Naive thymus-derived CD4-positive, alpha-beta T cell (primary cell): ENCODE results near the gene SLFN13. TPM values are rescaled to one million over a fixed set of nuclear protein-coding genes. Genes with fewer than 3 reads are reported as not detected.

ENCODE experiments used
- ATAC-seq: fragments of 150-1000 bp; cut with Tn5 transposase; 2 replicates; pipeline ENCODE4 v1.10.0; 2021; ENCODE audit warnings: mild to moderate bottlenecking, moderate library complexity
- CTCF ChIA-PET: fragments of 350-600 bp; sonication (Branson Sonifier 250); formaldehyde crosslinking; loops from one replicate; lab custom pipeline; 2021; ENCODE audit warnings: antibody characterized with exemption; lab: Charles Lee
- POLR2A ChIA-PET: fragments of 350-600 bp; sonication (Branson Sonifier 250); formaldehyde crosslinking; loops from one replicate; lab custom pipeline; 2021; ENCODE audit warnings: antibody characterized with exemption, inconsistent platforms; lab: Charles Lee
- DNase-seq, 9 donors: peaks; one replicate each; pipeline versions ENCODE4 v3.0.0 to v3.0.0-alpha.2; 2020 to 2022; ENCODE audit warnings: mixed read lengths in 1 of 9
- H3K27ac ChIP-seq: one replicate; pipeline ENCODE4 v1.7.0; 2013; ENCODE audit warnings: mild to moderate bottlenecking, low read depth, low read length, moderate library complexity
- H3K27me3 ChIP-seq, 2 donors: one replicate each; pipeline ENCODE4 v1.7.0; 2013; ENCODE audit warnings: low read length in 2 of 2, mild to moderate bottlenecking in 2 of 2, moderate library complexity in 2 of 2; ENCODE audit not compliant: control insufficient read depth in 2 of 2, insufficient read depth in 2 of 2
- H3K36me3 ChIP-seq, 3 experiments: 1 replicate in 2 of 3; 2 replicates in 1 of 3; pipeline ENCODE4 v1.7.0; 2013; ENCODE audit warnings: low read length in 3 of 3, mild to moderate bottlenecking in 3 of 3, moderate library complexity in 1 of 3; ENCODE audit not compliant: insufficient read depth in 3 of 3, control insufficient read depth in 2 of 3
- H3K4me1 ChIP-seq, 2 donors: one replicate each; pipeline ENCODE4 v1.7.0; 2013; ENCODE audit warnings: low read length in 2 of 2, mild to moderate bottlenecking in 2 of 2, moderate library complexity in 1 of 2; ENCODE audit not compliant: control insufficient read depth in 2 of 2, insufficient read depth in 2 of 2
- H3K4me3 ChIP-seq: 2 replicates; pipeline ENCODE4 v1.7.0; 2013; ENCODE audit warnings: mild to moderate bottlenecking, low read length
- H3K9me3 ChIP-seq, 3 experiments: 1 replicate in 2 of 3; 2 replicates in 1 of 3; pipeline ENCODE4 v1.7.0; 2013; ENCODE audit warnings: low read length in 3 of 3; ENCODE audit not compliant: control insufficient read depth in 2 of 3
- H3K27ac Mint-ChIP-seq, 9 donors: one replicate each; pipeline ENCODE4 v1.8.0; 2020 to 2022; ENCODE audit warnings: mixed read lengths in 9 of 9, mild to moderate bottlenecking in 8 of 9, moderate library complexity in 5 of 9, inconsistent platforms in 2 of 9
- H3K27me3 Mint-ChIP-seq, 5 donors: one replicate each; pipeline ENCODE4 v1.8.0; 2021 to 2022; ENCODE audit warnings: mixed read lengths in 5 of 5, mild to moderate bottlenecking in 1 of 5
- H3K36me3 Mint-ChIP-seq, 5 donors: one replicate each; pipeline ENCODE4 v1.8.0; 2020 to 2022; ENCODE audit warnings: mixed read lengths in 5 of 5, mild to moderate bottlenecking in 3 of 5, inconsistent platforms in 1 of 5
- H3K4me1 Mint-ChIP-seq, 7 donors: one replicate each; pipeline ENCODE4 v1.8.0; 2020 to 2022; ENCODE audit warnings: mixed read lengths in 7 of 7, mild to moderate bottlenecking in 3 of 7, inconsistent platforms in 1 of 7
- H3K4me3 Mint-ChIP-seq, 10 donors: one replicate each; pipeline ENCODE4 v1.8.0; 2020 to 2022; ENCODE audit warnings: mild to moderate bottlenecking in 10 of 10, mixed read lengths in 10 of 10, moderate library complexity in 6 of 10, inconsistent platforms in 2 of 10
- H3K9me3 Mint-ChIP-seq, 11 donors: one replicate each; pipeline ENCODE4 v1.8.0; 2020 to 2022; ENCODE audit warnings: mixed read lengths in 11 of 11, mild to moderate bottlenecking in 4 of 11, inconsistent platforms in 1 of 11, moderate library complexity in 1 of 11
- intact Hi-C, 2 donors: fragments of 100-400 bp; cut with micrococcal nuclease; formaldehyde crosslinking; loops; one replicate each; pipeline ENCODE4 v1.15.1; 2023
- polyA plus RNA-seq, 2 donors: library from polyadenylated mRNA; unstranded; fragments of 300-500 nt; fragmentation: Illumina TruSeq; gene quantifications; one replicate each; pipeline ENCODE4 v1.2.3, GENCODE V29; 2021
- total RNA-seq, 6 experiments: library from RNA in 5 of 6; stranded (reverse) in 5 of 6; gene quantifications; 1 replicate in 5 of 6; 2 replicates in 1 of 6; pipeline ENCODE4 v1.2.3 and lab custom pipeline; 2021 to 2026

Gene SLFN13
- total and polyA plus RNA-seq, 7 experiments from 2014 or later: 3.6 to 64.7 (median 15.0) TPM

DNA sequence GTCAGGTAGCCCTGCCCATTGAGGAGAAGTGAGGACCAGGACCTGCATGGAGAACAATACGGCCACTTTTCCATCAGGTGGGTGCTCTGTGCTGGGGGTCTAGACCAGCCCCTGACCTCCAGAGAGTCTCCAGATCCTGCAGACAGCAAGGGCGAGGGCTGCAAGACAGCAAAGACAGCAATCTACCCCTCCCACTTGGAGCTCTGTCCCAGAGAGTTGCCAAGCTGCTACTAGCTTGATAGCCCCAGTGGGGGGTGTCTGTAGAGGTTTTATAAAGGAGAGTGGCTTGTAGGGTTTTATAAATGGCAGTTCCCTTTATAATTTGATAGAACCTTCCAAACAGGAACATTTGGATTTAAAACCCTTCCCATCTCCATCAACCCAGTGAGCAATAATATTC is 58.4 kb downstream of the SLFN13 start:
- Histone ChIP-seq H3K4me1 (no peaks in the 10 kb centered on the region), H3K27ac (no peak overlapping the region), H3K36me3 (no peaks in the 10 kb centered on the region), H3K9me3 (no peaks in the 10 kb centered on the region), H3K4me3 (no peak overlapping the region), H3K27me3 (no peaks in the 10 kb centered on the region)
- Mint-ChIP-seq H3K36me3 (peaks cover 0 to 26% (median 3%) of the 10 kb centered on the region in 5 donors), H3K4me1 (peaks cover 0 to 13% (median 4%) of the 10 kb centered on the region in 7 donors), H3K4me3 (no peak overlapping the region), H3K9me3 (peaks cover 0 to 20% (median 0%) of the 10 kb centered on the region in 11 donors), H3K27ac (no peak overlapping the region), H3K27me3 (peaks cover 0 to 18% (median 0%) of the 10 kb centered on the region in 5 donors)
- ATAC-seq (no peak), DNase-seq (no peak)
- CTCF ChIA-PET: no interaction called here
- POLR2A ChIA-PET: no interaction called here
- intact Hi-C loops: no loop called here

GRCh38 chr17:35387496-35387895 is 61.1 kb downstream of the SLFN13 start:
- CTCF ChIA-PET: no interaction called here
- ATAC-seq: no peak
- Mint-ChIP-seq H3K27ac (no peak overlapping the region), H3K4me3 (no peak overlapping the region), H3K4me1 (peaks cover 0 to 8% (median 0%) of the 10 kb centered on the region in 7 donors), H3K9me3 (peaks cover 0 to 16% (median 0%) of the 10 kb centered on the region in 11 donors), H3K27me3 (peaks cover 0 to 14% (median 0%) of the 10 kb centered on the region in 5 donors), H3K36me3 (peaks cover 0 to 31% (median 3%) of the 10 kb centered on the region in 5 donors)
- H3K27me3 ChIP-seq: no peaks in the 10 kb centered on the region
- POLR2A ChIA-PET: interaction anchor here (0.9 to 1.1 kb wide), 2 partner anchors 46 to 92 kb away, joined by 3 read pairs; no protein-coding TSS in a partner anchor
- H3K27ac ChIP-seq: no peak overlapping the region
- no peak for DNase-seq
- no peaks in the 10 kb centered on the region for H3K9me3 ChIP-seq
- intact Hi-C loops: no loop called here
- H3K4me3 ChIP-seq: no peak overlapping the region
- H3K36me3 ChIP-seq: no peaks in the 10 kb centered on the region
- no peaks in the 10 kb centered on the region for H3K4me1 ChIP-seq

Other genes with a start within 250 kb of the SLFN13 start
- 100 to 1,000 TPM in 4 of 5 experiments, 10 to 100 TPM in 1; 80.0 to 199 (median 133) TPM for gene SLFN5, start 205.7 kb downstream of the SLFN13 start, total RNA-seq
- 100 to 1,000 TPM; 103 to 169 TPM for gene SLFN5, start 205.7 kb downstream of the SLFN13 start, polyA plus RNA-seq
- gene SLFN11, start 75.1 kb downstream of the SLFN13 start, total RNA-seq: 10 to 100 TPM; 13.8 to 71.9 (median 29.7) TPM
- gene SLFN11, start 75.1 kb downstream of the SLFN13 start, polyA plus RNA-seq: 1 to 10 TPM; 5.5 to 8.0 TPM
- 10 to 100 TPM in 2 of 5 experiments, 1 to 10 TPM in 3; 4.2 to 14.9 (median 6.5) TPM for gene SLFN12, start 16.3 kb downstream of the SLFN13 start, total RNA-seq
- gene SLFN12, start 16.3 kb downstream of the SLFN13 start, polyA plus RNA-seq: 1 to 10 TPM; 2.2 to 2.8 TPM
- gene SLFN12L, start 88.9 kb upstream of the SLFN13 start, total RNA-seq: 100 to 1,000 TPM in 1 of 5 experiments, 10 to 100 TPM in 4; 41.7 to 111 (median 52.9) TPM
- gene SLFN12L, start 88.9 kb upstream of the SLFN13 start, polyA plus RNA-seq: 10 to 100 TPM; 12.0 to 13.6 TPM
- gene SLFN14, start 112.1 kb upstream of the SLFN13 start, total RNA-seq: not detected
- under 1 TPM in 1 of 2 donors, not detected in 1; 0.06 TPM for gene SLFN14, start 112.1 kb upstream of the SLFN13 start, polyA plus RNA-seq
- 1 to 10 TPM; 2.9 to 8.0 (median 5.3) TPM for gene PEX12, start 129.8 kb upstream of the SLFN13 start, total RNA-seq
- gene PEX12, start 129.8 kb upstream of the SLFN13 start, polyA plus RNA-seq: 1 to 10 TPM; 2.2 to 5.0 TPM
- gene AP2B1, start 138.6 kb upstream of the SLFN13 start, total RNA-seq: 100 to 1,000 TPM in 4 of 5 experiments, 10 to 100 TPM in 1; 84.7 to 197 (median 136) TPM
- 10 to 100 TPM; 49.0 to 66.0 TPM for gene AP2B1, start 138.6 kb upstream of the SLFN13 start, polyA plus RNA-seq